H1 (cell line): ENCODE measurements around the gene ASB4. TPM values are rescaled to one million over a fixed set of nuclear protein-coding genes. Genes with fewer than 3 reads are reported as not detected.

Experiments used
- CTCF ChIA-PET: fragments of 300-600 bp; sonication (Branson Sonifier 250); formaldehyde crosslinking; loops from one replicate; lab custom pipeline; 2021; ENCODE audit not compliant: partially characterized antibody; lab: Charles Lee
- POLR2A ChIA-PET: fragments of 300-600 bp; sonication (Branson Sonifier 250); formaldehyde crosslinking; loops from one replicate; lab custom pipeline; 2021; ENCODE audit warnings: inconsistent platforms; ENCODE audit not compliant: partially characterized antibody; lab: Charles Lee
- DNase-seq, 2 experiments: peaks; one replicate each; pipeline versions ENCODE4 v3.0.0 to v3.0.0-alpha.2; 2010 to 2022; ENCODE audit warnings: low spot score in 2 of 2, low read depth in 1 of 2, mixed read lengths in 1 of 2
- FAIRE-seq: peaks from 2 replicates; lab custom pipeline; 2011; peaks lifted over from hg19 to GRCh38; lab: Jason Lieb, UNC
- H2AFZ ChIP-seq: 2 replicates; pipeline ENCODE4 v1.8.1; 2012; ENCODE audit warnings: low read length, inconsistent platforms
- H2AK5ac ChIP-seq: 2 replicates; pipeline ENCODE4 v1.6.1; 2013; ENCODE audit warnings: low read depth, low read length
- H2BK120ac ChIP-seq: replicated peaks from 2 replicates; pipeline ENCODE3; 2013; ENCODE audit warnings: low read depth, low read length, inconsistent platforms
- H2BK12ac ChIP-seq: 2 replicates; pipeline ENCODE4 v1.6.1; 2013; ENCODE audit warnings: low read depth, low read length
- H2BK15ac ChIP-seq: 2 replicates; pipeline ENCODE4 v1.6.1; 2013; ENCODE audit warnings: low read length
- H2BK20ac ChIP-seq: 2 replicates; pipeline ENCODE4 v1.6.1; 2013; ENCODE audit warnings: low read length
- H2BK5ac ChIP-seq: 2 replicates; pipeline ENCODE4 v1.6.1; 2013; ENCODE audit warnings: low read depth, low read length
- H3K14ac ChIP-seq: 2 replicates; pipeline ENCODE4 v1.6.1; 2013; ENCODE audit warnings: inconsistent platforms; ENCODE audit not compliant: insufficient read length
- H3K18ac ChIP-seq: 2 replicates; pipeline ENCODE4 v1.6.1; 2013; ENCODE audit warnings: low read length; ENCODE audit errors: extremely low read depth
- H3K23ac ChIP-seq: 2 replicates; pipeline ENCODE4 v1.6.1; 2013; ENCODE audit warnings: inconsistent platforms; ENCODE audit not compliant: insufficient read length
- H3K23me2 ChIP-seq: 2 replicates; pipeline ENCODE4 v1.6.1; 2013; ENCODE audit warnings: low read depth, low read length
- H3K27ac ChIP-seq: 2 replicates; pipeline ENCODE4 v1.6.1; 2011; ENCODE audit warnings: low read depth, low read length, inconsistent platforms
- H3K27me3 ChIP-seq, 4 experiments: replicated peaks in 1 of 4; 1 replicate in 1 of 4; 2 replicates in 3 of 4; pipeline versions ENCODE4 v1.6.1 to v1.8.1; 2011 to 2013; ENCODE audit warnings: low read length in 3 of 4, mild to moderate bottlenecking in 3 of 4, inconsistent platforms in 2 of 4, mixed read lengths in 2 of 4, moderate library complexity in 1 of 4; ENCODE audit not compliant: control insufficient read depth in 3 of 4, insufficient read depth in 3 of 4; ENCODE audit errors: extremely low read depth in 1 of 4
- H3K36me3 ChIP-seq, 4 experiments: 2 replicates each; pipeline versions ENCODE4 v1.6.1 to v1.8.1; 2011 to 2013; ENCODE audit warnings: mild to moderate bottlenecking in 4 of 4, low read length in 3 of 4, moderate library complexity in 2 of 4, control low read depth in 1 of 4, inconsistent platforms in 1 of 4; ENCODE audit not compliant: insufficient read depth in 4 of 4, control insufficient read depth in 2 of 4
- H3K4ac ChIP-seq: replicated peaks from 2 replicates; pipeline ENCODE3; 2013; ENCODE audit warnings: low read length, low read depth, mixed read lengths, inconsistent platforms; ENCODE audit not compliant: insufficient read length
- H3K4me1 ChIP-seq, 4 experiments: replicated peaks in 1 of 4; 1 replicate in 1 of 4; 2 replicates in 3 of 4; pipeline versions ENCODE4 v1.6.1 to v1.8.1; 2011 to 2013; ENCODE audit warnings: low read length in 3 of 4, inconsistent platforms in 2 of 4, mixed read lengths in 1 of 4; ENCODE audit not compliant: insufficient read depth in 4 of 4, control insufficient read depth in 3 of 4
- H3K4me2 ChIP-seq, 2 experiments: 2 replicates each; pipeline versions ENCODE4 v1.6.1 to v1.8.1; 2011 to 2013; ENCODE audit warnings: low read depth in 2 of 2, low read length in 2 of 2, control low read depth in 1 of 2, inconsistent platforms in 1 of 2, mild to moderate bottlenecking in 1 of 2; ENCODE audit not compliant: insufficient read depth in 1 of 2
- H3K4me3 ChIP-seq, 4 experiments: fragments of 200-600, 300-600 bp in 1 of 4; sonication (generic), shearing (Covaris generic), sonication (Bioruptor Twin) in 1 of 4; 2 replicates each; pipeline versions ENCODE4 v1.5.1 to v1.8.1; 2011 to 2016; ENCODE audit warnings: low read length in 4 of 4, low read depth in 3 of 4, control low read depth in 2 of 4, inconsistent platforms in 2 of 4, mild to moderate bottlenecking in 2 of 4, mixed read lengths in 1 of 4, moderate library complexity in 1 of 4; ENCODE audit not compliant: insufficient read depth in 2 of 4; ENCODE audit errors: extremely low read depth in 1 of 4
- H3K56ac ChIP-seq: replicated peaks from 2 replicates; pipeline ENCODE3; 2013; ENCODE audit warnings: low read depth, mild to moderate bottlenecking, mixed read lengths, low read length, inconsistent platforms; ENCODE audit not compliant: insufficient read length
- H3K79me1 ChIP-seq: 2 replicates; pipeline ENCODE4 v1.6.1; 2013; ENCODE audit warnings: low read depth, low read length, control low read depth
- H3K79me2 ChIP-seq, 2 experiments: 2 replicates each; pipeline versions ENCODE4 v1.6.1 to v1.8.1; 2012 to 2013; ENCODE audit warnings: low read length in 2 of 2, mild to moderate bottlenecking in 2 of 2, inconsistent platforms in 1 of 2; ENCODE audit not compliant: insufficient read depth in 2 of 2, control insufficient read depth in 1 of 2
- H3K9ac ChIP-seq, 4 experiments: replicated peaks in 1 of 4; 1 replicate in 1 of 4; 2 replicates in 3 of 4; pipeline versions ENCODE4 v1.6.1 to v1.8.1; 2011 to 2013; ENCODE audit warnings: low read depth in 3 of 4, low read length in 3 of 4, control low read depth in 2 of 4, mild to moderate bottlenecking in 2 of 4, moderate library complexity in 2 of 4, inconsistent platforms in 1 of 4; ENCODE audit errors: extremely low read depth in 1 of 4
- H3K9me3 ChIP-seq, 2 experiments: 2 replicates each; pipeline versions ENCODE4 v1.6.1 to v1.8.1; 2012 to 2013; ENCODE audit warnings: mild to moderate bottlenecking in 2 of 2, moderate library complexity in 2 of 2, control low read depth in 1 of 2, inconsistent platforms in 1 of 2, low read depth in 1 of 2, low read length in 1 of 2, mixed read lengths in 1 of 2; ENCODE audit not compliant: insufficient read depth in 2 of 2
- H4K20me1 ChIP-seq, 2 experiments: replicated peaks in 1 of 2; 2 replicates each; pipeline versions ENCODE3 to v1.8.1; 2011 to 2013; ENCODE audit warnings: inconsistent platforms in 2 of 2, low read length in 2 of 2, mild to moderate bottlenecking in 1 of 2; ENCODE audit not compliant: insufficient read depth in 2 of 2, control insufficient read depth in 1 of 2
- H4K5ac ChIP-seq: 2 replicates; pipeline ENCODE4 v1.6.1; 2013; ENCODE audit warnings: low read length, low read depth, mixed read lengths, inconsistent platforms; ENCODE audit not compliant: insufficient read length
- H4K8ac ChIP-seq: 2 replicates; pipeline ENCODE4 v1.8.0; 2013; ENCODE audit warnings: mild to moderate bottlenecking, moderate library complexity, low read length, inconsistent platforms; ENCODE audit not compliant: insufficient read depth; ENCODE audit errors: extremely low read depth
- H4K91ac ChIP-seq: replicated peaks from 2 replicates; pipeline ENCODE3; 2013; ENCODE audit warnings: low read length, mixed read lengths, inconsistent platforms; ENCODE audit not compliant: insufficient read length
- CHD1 ChIP-seq: IDR thresholded peaks from 2 replicates; pipeline ENCODE4 v1.6.1; 2012; ENCODE audit warnings: low read depth, low read length, improper control_type of control experiment
- EP300 ChIP-seq, 2 experiments: IDR thresholded peaks; 1 replicate in 1 of 2; 2 replicates in 1 of 2; pipeline ENCODE4 v1.6.1; 2011 to 2012; ENCODE audit warnings: low read depth in 2 of 2, low read length in 2 of 2, mild to moderate bottlenecking in 2 of 2, borderline replicate concordance in 1 of 2, inconsistent platforms in 1 of 2, moderate library complexity in 1 of 2
- FOSL1 ChIP-seq: IDR thresholded peaks from 2 replicates; pipeline ENCODE4 v1.6.1; 2011; ENCODE audit warnings: mild to moderate bottlenecking, low read depth, low read length, moderate library complexity; ENCODE audit not compliant: insufficient read depth
- MAX ChIP-seq: IDR thresholded peaks from 2 replicates; pipeline ENCODE4 v1.6.1; 2012; ENCODE audit warnings: inconsistent platforms
- NRF1 ChIP-seq: IDR thresholded peaks from 2 replicates; pipeline ENCODE4 v1.6.1; 2011; ENCODE audit warnings: mild to moderate bottlenecking, low read depth, low read length, improper control_type of control experiment
- PHF8 ChIP-seq: fragments of 200-600 bp; sonication (generic); conservative IDR thresholded peaks from 2 replicates; pipeline ENCODE4 v1.7.1; 2012; ENCODE audit warnings: low read depth, mild to moderate bottlenecking, inconsistent platforms, low read length, moderate library complexity
- POLR2A ChIP-seq, 2 experiments: IDR thresholded peaks; 1 replicate in 1 of 2; 2 replicates in 1 of 2; pipeline ENCODE4 v1.6.1; 2011; ENCODE audit warnings: low read depth in 2 of 2, low read length in 2 of 2, mild to moderate bottlenecking in 2 of 2; ENCODE audit errors: control extremely low read depth in 1 of 2
- RBBP5 ChIP-seq: IDR thresholded peaks from 2 replicates; pipeline ENCODE4 v1.7.1; 2012; ENCODE audit warnings: low read depth, mild to moderate bottlenecking, inconsistent platforms, low read length, moderate library complexity, borderline replicate concordance
- RNF2 ChIP-seq: fragments of 200-900, 300-1000 bp; sonication (generic); IDR thresholded peaks from 2 replicates; pipeline ENCODE4 v1.7.1; 2016; ENCODE audit warnings: borderline replicate concordance, low read depth, mild to moderate bottlenecking, antibody characterized with exemption, low read length; ENCODE audit not compliant: poor library complexity, severe bottlenecking; ENCODE audit errors: missing control alignments
- SAP30 ChIP-seq: fragments of 300-600 bp; sonication (generic); IDR thresholded peaks from 2 replicates; pipeline ENCODE4 v1.7.1; 2012; ENCODE audit warnings: low read length, moderate library complexity, mild to moderate bottlenecking, inconsistent platforms; ENCODE audit not compliant: insufficient read depth, insufficient replicate concordance
- SIX5 ChIP-seq: IDR thresholded peaks from 2 replicates; pipeline ENCODE4 v1.6.1; 2011; ENCODE audit warnings: mild to moderate bottlenecking, low read depth, low read length
- SUZ12 ChIP-seq: fragments of 200-600 bp; sonication (generic); IDR thresholded peaks from 2 replicates; pipeline ENCODE4 v1.6.1; 2012; ENCODE audit warnings: mild to moderate bottlenecking, inconsistent platforms, low read length, moderate library complexity, mixed read lengths
- WGBS, 2 experiments: shearing (Covaris generic) in 1 of 2; methylation state at CpG; one replicate each; pipeline versions ENCODE4 v1.1.6 to v1.1.7; 2013 to 2015; ENCODE audit warnings: low lambda C conversion rate in 2 of 2, mixed read lengths in 2 of 2, inconsistent platforms in 1 of 2, low coverage in 1 of 2, missing lambda C conversion rate in 1 of 2; ENCODE audit not compliant: insufficient replicate concordance in 2 of 2, insufficient coverage in 1 of 2, insufficient read length in 1 of 2; ENCODE audit errors: extremely low coverage in 1 of 2, missing lambda C conversion rate in 1 of 2; 5-methylcytosine and 5-hydroxymethylcytosine counted together
- polyA plus RNA-seq, 7 experiments: library from polyadenylated mRNA; depleted of rRNA in 3 of 7; stranded (reverse) in 5 of 7; unstranded in 2 of 7; fragments of >200 nt in 5 of 7; fragments of 200-250 nt in 2 of 7; gene quantifications; 1 replicate in 5 of 7; 2 replicates in 1 of 7; 4 replicates in 1 of 7; pipeline versions ENCODE4 v1.2.1 to v1.2.3, GENCODE V29; 2011 to 2013; ENCODE audit warnings: missing spikeins in 2 of 7, mixed read lengths in 2 of 7
- total RNA-seq: library from RNA; stranded (reverse); fragmentation: NEBNext Ultra II Directional; extraction: Animal tissue kit (Norgen Biotek cat#: 25700); gene quantifications from 2 replicates; pipeline ENCODE4 v1.2.1, GENCODE V29; 2021

Gene ASB4
- total and polyA plus RNA-seq, 2 of the 8 experiments (the other 6 are each of a cell fraction or from before 2014, with no cell fraction given): not detected

GRCh38 chr7:95520136-95520535, 34.4 kb downstream of the ASB4 start:
- no peak overlapping the region for H2BK120ac ChIP-seq

More at GRCh38 chr7:95520136-95520535, 34.4 kb downstream of the ASB4 start:
- no peak overlapping the region for H3K9ac ChIP-seq
- H3K27me3 ChIP-seq: no peaks in the 10 kb centered on the region
- H3K23ac ChIP-seq: no peak overlapping the region
- no peaks in the 10 kb centered on the region for H3K9me3 ChIP-seq
- ChIA-PET POLR2A (no interaction called here), CTCF (interaction anchor here (0.6 to 17.5 kb wide), 4 partner anchors 8 to 717 kb away, joined by 3 to 482 read pairs (median 8); no protein-coding TSS in a partner anchor)
- no peak overlapping the region for H2BK15ac ChIP-seq
- no peak overlapping the region for H3K14ac ChIP-seq
- H3K23me2 ChIP-seq: no peaks in the 10 kb centered on the region; the same call in 1 of the 2 replicates
- H3K4me2 ChIP-seq: no peak overlapping the region
- no peak overlapping the region for H2BK20ac ChIP-seq
- no peak overlapping the region for H3K56ac ChIP-seq
- no peak overlapping the region for H2BK5ac ChIP-seq
- H2AK5ac ChIP-seq: no peak overlapping the region
- H3K4ac ChIP-seq: no peak overlapping the region
- H3K18ac ChIP-seq: no peak overlapping the region
- no peak overlapping the region for H4K8ac ChIP-seq
- H4K5ac ChIP-seq: no peak overlapping the region
- no peak overlapping the region for H3K4me3 ChIP-seq
- no peak overlapping the region for H3K27ac ChIP-seq
- WGBS, 2 experiments: 91% methylated on average over 2 of the region's 2 CpGs; no CpG with 5 or more reads in 1 of the 2 experiments
- no peaks in the 10 kb centered on the region for H3K36me3 ChIP-seq
- no peak overlapping the region for H4K91ac ChIP-seq
- no peak overlapping the region for H2AFZ ChIP-seq
- no peaks in the 10 kb centered on the region for H3K79me1 ChIP-seq
- H4K20me1 ChIP-seq: no peaks in the 10 kb centered on the region
- DNase-seq: no peak
- no peaks in the 10 kb centered on the region for H3K4me1 ChIP-seq
- TF ChIP-seq MAX (no peak), CHD1 (no peak), SIX5 (no peak), RNF2 (no peak), EP300 (IDR thresholded peaks at IDR 0.05; ENCODE audit: borderline replicate concordance in 1 of 2, low read depth in 2 of 2, low read length in 2 of 2) (no peak), RBBP5 (no peak), NRF1 (no peak), SUZ12 (no peak), PHF8 (no peak), POLR2A (IDR thresholded peaks at IDR 0.05; ENCODE audit: control extremely low read depth in 1 of 2, low read depth in 2 of 2, low read length in 2 of 2) (no peak), FOSL1 (no peak), SAP30 (no peak)
- no peaks in the 10 kb centered on the region for H3K79me2 ChIP-seq
- H2BK12ac ChIP-seq: no peak overlapping the region
- FAIRE-seq: no peak
